Keratinocyte (primary cell): ENCODE measurements around the gene HLX. TPM values are rescaled to one million over a fixed set of nuclear protein-coding genes. Genes with fewer than 3 reads are reported as not detected.
A peak's percentile ranks its signal among the peaks of the same experiment; 100 is the strongest.

ENCODE experiments used
- DNase-seq: peaks from one replicate; pipeline ENCODE4 v3.0.0-alpha.2; 2011; ENCODE audit warnings: low read depth, missing footprints, low spot score
- FAIRE-seq: peaks from 2 replicates; lab custom pipeline; 2011; peaks lifted over from hg19 to GRCh38; lab: Jason Lieb, UNC
- H2AFZ ChIP-seq: 2 replicates; pipeline ENCODE4 v1.6.0; 2012; ENCODE audit warnings: low read length, control low read depth, inconsistent platforms; ENCODE audit not compliant: control insufficient read depth
- H3K27ac ChIP-seq: 2 replicates; pipeline ENCODE4 v1.5.1; 2011; ENCODE audit warnings: low read length; ENCODE audit not compliant: control insufficient read depth, insufficient read depth
- H3K27me3 ChIP-seq: 3 replicates; pipeline ENCODE4 v1.6.0; 2011; ENCODE audit warnings: low read length; ENCODE audit not compliant: control insufficient read depth, insufficient read depth; ENCODE audit errors: extremely low read depth
- H3K36me3 ChIP-seq, 2 experiments: 2 replicates in 1 of 2; 3 replicates in 1 of 2; pipeline ENCODE4 v1.5.1; 2011; ENCODE audit warnings: low read length in 2 of 2, mild to moderate bottlenecking in 1 of 2; ENCODE audit not compliant: control insufficient read depth in 2 of 2, insufficient read depth in 2 of 2; ENCODE audit errors: extremely low read depth in 1 of 2
- H3K4me1 ChIP-seq: 3 replicates; pipeline ENCODE4 v1.5.1; 2011; ENCODE audit warnings: low read length; ENCODE audit not compliant: control insufficient read depth, insufficient read depth; ENCODE audit errors: extremely low read depth
- H3K4me2 ChIP-seq: 3 replicates; pipeline ENCODE4 v1.6.0; 2011; ENCODE audit warnings: low read depth, low read length; ENCODE audit not compliant: control insufficient read depth, insufficient read depth; ENCODE audit errors: extremely low read depth
- H3K4me3 ChIP-seq, 3 experiments: fragments of 200-600 bp in 1 of 3; sonication (generic) in 1 of 3; 2 replicates in 2 of 3; 3 replicates in 1 of 3; pipeline ENCODE4 v1.5.1; 2011 to 2016; ENCODE audit warnings: low read length in 3 of 3, mild to moderate bottlenecking in 3 of 3, control low read depth in 2 of 3, inconsistent platforms in 1 of 3, low read depth in 1 of 3, mixed read lengths in 1 of 3, mixed run types in 1 of 3, moderate library complexity in 1 of 3; ENCODE audit not compliant: control insufficient read depth in 2 of 3, insufficient read depth in 2 of 3; ENCODE audit errors: extremely low read depth in 1 of 3
- H3K79me2 ChIP-seq: 2 replicates; pipeline ENCODE4 v1.6.0; 2012; ENCODE audit warnings: low read length; ENCODE audit not compliant: control insufficient read depth, insufficient read depth
- H3K9ac ChIP-seq: 3 replicates; pipeline ENCODE4 v1.6.0; 2011; ENCODE audit warnings: low read length; ENCODE audit not compliant: control insufficient read depth, insufficient read depth; ENCODE audit errors: extremely low read depth
- H3K9me1 ChIP-seq: 3 replicates; pipeline ENCODE4 v1.6.0; 2011; ENCODE audit warnings: low read length; ENCODE audit not compliant: control insufficient read depth, insufficient read depth; ENCODE audit errors: extremely low read depth
- H3K9me3 ChIP-seq: 2 replicates; pipeline ENCODE4 v1.5.1; 2012; ENCODE audit warnings: low read depth, low read length; ENCODE audit not compliant: control insufficient read depth
- H4K20me1 ChIP-seq: 3 replicates; pipeline ENCODE4 v1.6.0; 2011; ENCODE audit warnings: low read length; ENCODE audit not compliant: control insufficient read depth, insufficient read depth; ENCODE audit errors: extremely low read depth
- CTCF ChIP-seq, 3 experiments: IDR thresholded peaks in 1 of 3; conservative IDR thresholded peaks in 1 of 3; optimal IDR thresholded peaks in 1 of 3; 2 replicates in 2 of 3; 3 replicates in 1 of 3; pipeline versions ENCODE3 to v1.5.1; 2011; ENCODE audit warnings: low read length in 3 of 3, mild to moderate bottlenecking in 3 of 3, moderate library complexity in 2 of 3, control low read depth in 1 of 3, inconsistent platforms in 1 of 3; ENCODE audit not compliant: insufficient read depth in 2 of 3; ENCODE audit errors: extremely low read depth in 1 of 3
- EZH2 ChIP-seq: IDR thresholded peaks from one replicate; pipeline ENCODE4 v1.6.1; 2012; ENCODE audit warnings: inconsistent platforms, mild to moderate bottlenecking, low read length, moderate library complexity
- dilution Hi-C: fragments of 300-500 bp; cut with MboI; formaldehyde crosslinking; loops from one replicate; pipeline ENCODE4 v1.7.0; 2020; ENCODE audit warnings: low sequenced_read_pairs; ENCODE audit not compliant: extremely low pct_ligation_motif_present
- polyA plus RNA-seq, 5 experiments: library from polyadenylated mRNA; depleted of rRNA in 3 of 5; stranded (reverse) in 3 of 5; stranded (forward) in 1 of 5; unstranded in 1 of 5; fragments of >200 nt; gene quantifications; 1 replicate in 1 of 5; 2 replicates in 3 of 5; 3 replicates in 1 of 5; pipeline versions ENCODE4 v1.2.1 to v1.2.3, GENCODE V29; 2011 to 2012; ENCODE audit warnings: missing spikeins in 2 of 5, low read depth in 1 of 5, low replicate concordance in 1 of 5

HLX gene
- polyA plus RNA-seq, 1 donor (not counting 4 experiments of a cell fraction or from before 2014, with no cell fraction given), result not detected

DNA sequence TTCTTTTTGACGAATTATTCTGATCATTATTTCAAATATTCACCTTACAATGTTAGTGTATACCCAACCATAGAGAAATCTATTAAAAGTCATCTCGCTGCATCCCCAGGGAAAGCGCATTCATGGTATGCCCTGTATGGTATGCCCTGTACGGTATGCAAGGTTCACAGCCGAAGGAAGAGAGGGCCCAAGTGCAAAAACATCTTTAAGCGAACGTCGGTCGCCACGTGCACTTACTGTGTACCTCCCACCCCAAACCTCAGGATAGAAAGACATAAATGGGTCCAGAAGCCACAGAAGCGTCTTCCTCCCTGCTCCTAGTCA is 14.4 kb downstream of the HLX start:
- FAIRE-seq, result no peak
- H3K4me3 ChIP-seq, result peak overlapping the region in 2 of 3 experiments; percentile 32 to 38

GRCh38 chr1:220894025-220894923 is 15.0 kb downstream of the HLX start:
- H3K4me3 ChIP-seq, result peak overlapping the region in 2 of 3 experiments; percentile 32 to 38

More for the DNA sequence above, 14.4 kb downstream of the HLX start:
- DNase-seq, result no peak
- peak overlapping the region; percentile 62 for H3K4me2 ChIP-seq
- peaks cover 80% of the 10 kb centered on the region for H3K27me3 ChIP-seq
- H3K36me3 ChIP-seq, result no peaks in the 10 kb centered on the region
- no peaks in the 10 kb centered on the region for H4K20me1 ChIP-seq
- peak overlapping the region; percentile 30 for H2AFZ ChIP-seq
- no peak overlapping the region for H3K9ac ChIP-seq
- no peaks in the 10 kb centered on the region for H3K79me2 ChIP-seq
- H3K9me1 ChIP-seq, result no peaks in the 10 kb centered on the region
- peaks cover 4% of the 10 kb centered on the region for H3K4me1 ChIP-seq
- H3K9me3 ChIP-seq, result peaks cover 13% of the 10 kb centered on the region
- dilution Hi-C loops, result no loop called here
- H3K27ac ChIP-seq, result no peak overlapping the region
- no peak for TF ChIP-seq CTCF (optimal IDR thresholded peaks at IDR 0.05 in 1 of 3, IDR thresholded peaks at IDR 0.05 in 1 of 3, conservative IDR thresholded peaks at IDR 0.05 in 1 of 3; ENCODE audit: extremely low read depth in 1 of 3, insufficient read depth in 2 of 3, low read length in 3 of 3)
- TF ChIP-seq EZH2, result no peak

More at GRCh38 chr1:220894025-220894923, 15.0 kb downstream of the HLX start:
- peak overlapping the region; percentile 30 for H2AFZ ChIP-seq
- no peak overlapping the region for H3K27ac ChIP-seq
- FAIRE-seq, result no peak
- H3K4me1 ChIP-seq, result peaks cover 4% of the 10 kb centered on the region
- dilution Hi-C loops, result no loop called here
- no peak for TF ChIP-seq CTCF (optimal IDR thresholded peaks at IDR 0.05 in 1 of 3, IDR thresholded peaks at IDR 0.05 in 1 of 3, conservative IDR thresholded peaks at IDR 0.05 in 1 of 3; ENCODE audit: extremely low read depth in 1 of 3, insufficient read depth in 2 of 3, low read length in 3 of 3)
- TF ChIP-seq EZH2, result peak; percentile 69
- no peaks in the 10 kb centered on the region for H3K36me3 ChIP-seq
- H3K9me3 ChIP-seq, result peaks cover 13% of the 10 kb centered on the region
- H3K9ac ChIP-seq, result no peak overlapping the region
- H3K4me2 ChIP-seq, result peak overlapping the region; percentile 62
- H3K79me2 ChIP-seq, result no peaks in the 10 kb centered on the region
- DNase-seq, result no peak
- peaks cover 74% of the 10 kb centered on the region for H3K27me3 ChIP-seq
- no peaks in the 10 kb centered on the region for H4K20me1 ChIP-seq
- H3K9me1 ChIP-seq, result no peaks in the 10 kb centered on the region
